Cerebellar nuclear complex (tissue), 1 donor: Measurements from ENCODE around the gene KLHL1.

Experiments used
- DNase-seq, 2 experiments: peaks; one replicate each; lab custom pipeline; 2025; lab: John Stamatoyannopoulos, UW

KLHL1 gene

DNA sequence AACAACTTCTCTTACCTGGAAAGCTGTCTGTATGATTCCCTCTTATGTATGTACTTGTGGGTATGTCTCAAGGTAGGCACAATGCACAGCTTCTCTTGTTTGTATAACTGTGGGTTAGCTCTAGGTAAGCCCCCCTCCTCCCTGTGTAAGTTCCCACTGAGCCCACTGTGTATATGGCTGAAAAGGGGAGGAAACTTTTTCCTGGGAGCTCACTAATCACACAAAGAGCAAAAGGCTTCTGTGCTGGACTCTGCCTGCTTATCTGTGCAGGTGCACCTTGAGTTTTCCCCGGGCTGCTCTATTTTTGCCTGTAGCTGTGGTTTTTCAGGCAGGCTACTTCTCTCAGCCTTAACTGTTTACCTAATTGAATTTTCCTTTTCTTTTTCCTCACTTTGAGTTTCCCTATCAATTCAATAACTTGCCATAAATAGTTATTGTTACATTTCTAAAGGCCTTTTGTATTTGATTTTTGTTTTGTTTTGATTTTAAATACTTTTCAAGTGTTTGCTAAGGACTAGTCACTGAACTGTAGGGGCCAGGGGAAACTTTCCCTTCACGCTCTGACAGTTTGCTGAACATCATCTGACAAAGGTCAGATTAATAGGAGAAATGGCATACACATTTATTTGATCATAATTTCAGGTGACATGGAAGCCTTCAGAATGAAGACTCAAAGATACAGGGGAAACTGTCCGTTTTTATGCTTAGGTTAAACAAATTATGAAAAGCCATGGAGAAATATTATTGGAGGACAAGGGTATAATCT lies 424.1 kb downstream of the KLHL1 start:
- DNase-seq = no peak

DNA sequence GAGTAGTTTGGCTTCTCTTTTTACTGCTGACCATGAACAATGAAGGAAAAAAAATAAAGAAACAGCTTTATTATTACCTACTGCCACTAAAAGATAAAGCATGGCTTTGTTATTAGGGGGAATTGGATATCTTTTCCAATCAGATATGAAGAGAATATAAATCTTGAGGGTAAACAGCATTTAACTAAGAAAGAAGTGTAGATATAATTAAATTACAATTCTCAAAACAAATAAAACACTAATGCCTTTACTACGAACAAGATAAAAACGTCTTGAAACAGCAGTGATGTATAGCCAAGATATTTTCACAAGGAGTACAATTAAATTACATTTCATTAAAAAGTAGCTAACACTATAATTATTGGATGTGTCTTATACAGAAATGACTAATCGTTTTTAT lies 426.5 kb downstream of the KLHL1 start:
- DNase-seq = no peak

DNA sequence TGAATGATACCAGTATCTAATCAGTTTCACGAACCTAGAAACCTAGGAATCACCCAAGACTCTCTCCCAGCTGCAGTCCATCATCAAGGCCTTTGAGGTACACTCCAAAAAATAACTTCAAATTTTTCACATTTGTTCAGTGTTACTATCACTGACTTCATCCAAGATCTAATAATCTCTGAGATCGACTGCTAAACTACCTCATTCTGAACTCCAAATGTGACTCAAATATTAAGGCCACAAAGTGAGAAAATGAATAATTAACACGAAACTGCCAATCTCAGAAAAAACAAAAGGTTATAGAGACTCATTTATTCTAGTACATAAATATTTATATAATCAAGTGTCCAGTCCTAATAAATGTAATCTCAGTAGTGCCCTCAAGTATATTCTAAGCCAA lies 430.9 kb downstream of the KLHL1 start:
- no peak for DNase-seq

DNA sequence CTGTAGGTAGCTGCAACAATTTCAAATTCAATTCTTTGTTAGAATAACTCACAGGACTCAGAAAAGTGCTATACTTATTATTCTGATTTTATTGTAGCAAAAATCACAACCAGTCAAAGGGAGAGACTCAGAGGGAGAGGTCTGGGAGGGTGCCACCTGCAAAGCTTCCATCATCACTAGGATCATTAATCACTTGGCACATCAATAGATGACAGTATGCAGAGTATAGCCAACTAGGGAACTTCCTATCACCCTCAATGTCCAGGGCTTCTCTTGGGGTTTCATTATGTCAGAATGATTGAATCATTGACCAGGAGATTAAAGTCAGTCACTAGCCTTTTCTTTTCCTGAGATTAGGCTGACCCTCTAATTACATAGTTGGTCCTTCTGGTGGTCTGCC lies 432.0 kb downstream of the KLHL1 start:
- DNase-seq = no peak

DNA sequence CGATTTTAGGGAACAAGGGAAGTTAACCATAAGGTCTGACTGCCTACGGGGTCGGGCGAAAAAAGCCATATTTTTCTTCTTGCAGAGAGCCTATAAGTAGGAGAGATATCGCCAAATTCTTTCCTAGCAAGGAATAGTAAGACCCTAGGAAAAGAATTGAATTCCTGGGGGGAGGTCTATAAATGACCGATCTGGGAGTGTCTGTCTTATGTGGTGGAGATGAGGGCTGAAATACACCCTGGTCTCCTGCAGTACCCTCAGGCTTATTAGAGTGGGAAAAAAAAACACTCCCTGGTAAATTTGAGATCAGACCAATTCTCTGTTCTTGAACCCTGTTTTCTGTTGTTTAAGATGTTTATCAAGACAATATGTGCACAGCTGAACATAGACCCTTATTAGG lies 448.1 kb downstream of the KLHL1 start:
- no peak for DNase-seq

DNA sequence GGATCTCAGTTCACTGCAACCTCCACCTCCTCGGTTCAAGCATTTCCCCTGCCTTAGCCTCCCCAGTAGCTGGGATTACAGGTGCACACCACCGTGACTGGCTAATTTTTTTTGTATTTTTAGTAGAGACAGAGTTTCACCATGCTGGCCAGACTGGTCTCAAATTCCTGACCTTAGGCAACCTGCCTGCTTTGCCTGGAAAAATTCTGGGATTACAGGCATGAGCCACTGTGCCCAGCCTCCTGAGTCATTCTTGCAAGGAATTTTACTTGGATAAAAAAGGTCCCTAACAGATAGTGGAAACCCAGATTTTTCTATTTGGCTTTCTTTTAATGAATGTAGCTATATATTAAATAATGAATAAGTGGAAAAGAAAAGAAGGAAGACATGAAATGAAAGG lies 450.6 kb downstream of the KLHL1 start:
- DNase-seq = no peak

DNA sequence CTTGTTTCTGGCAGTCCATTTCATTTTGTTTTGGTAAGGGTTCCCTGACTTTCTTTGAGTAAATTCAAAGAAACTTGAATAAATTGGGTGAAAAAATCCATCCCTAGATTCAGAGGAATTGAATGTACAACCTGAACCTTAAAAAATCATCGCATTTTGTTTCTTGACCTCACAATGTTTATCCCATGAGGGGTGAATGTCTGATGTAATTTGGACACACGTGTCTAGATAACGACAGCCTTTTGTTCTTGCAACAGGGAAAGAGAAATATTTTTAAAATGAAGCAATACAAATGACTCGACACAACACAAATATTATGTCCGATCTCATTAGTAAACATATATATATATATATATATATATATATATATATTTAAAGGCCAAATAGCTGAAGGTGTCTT lies 453.9 kb downstream of the KLHL1 start:
- no peak for DNase-seq
